DMS153 (cell line): Measurements from ENCODE around the gene FLT1.

Experiments used
- DNase-seq: peaks from one replicate; lab custom pipeline; 2025; lab: John Stamatoyannopoulos, UW

FLT1 gene

DNA sequence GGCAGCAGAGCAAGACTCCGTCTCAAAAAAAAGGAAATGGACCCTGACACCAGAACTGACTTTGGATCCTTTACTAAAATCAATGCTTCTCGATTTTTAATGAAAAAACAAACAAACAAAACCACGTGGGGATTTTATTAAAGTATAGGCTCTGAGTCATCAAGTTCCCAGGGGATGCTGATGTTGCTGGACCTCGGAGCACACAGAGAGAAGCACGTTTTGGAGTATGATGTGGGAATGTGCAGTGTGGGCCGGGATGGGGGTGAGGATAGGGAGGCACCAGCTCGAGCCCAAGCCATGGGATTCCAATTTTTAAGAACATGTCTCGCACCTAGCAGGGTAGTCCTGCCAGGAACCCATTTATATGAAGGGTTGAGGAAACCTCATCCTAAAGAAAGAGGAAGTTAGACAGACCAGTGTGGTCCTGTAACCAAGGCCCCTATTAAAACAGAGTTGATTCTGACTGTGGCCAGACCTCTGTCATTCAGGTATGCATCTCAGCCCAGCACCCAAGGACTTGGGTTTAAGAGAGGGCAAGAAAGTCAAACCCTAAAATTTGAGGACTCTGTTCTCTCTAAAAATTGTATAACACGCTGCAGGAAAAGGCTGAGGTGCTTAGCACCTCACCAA is 6.4 kb downstream of the FLT1 start:
- DNase-seq: no peak

DNA sequence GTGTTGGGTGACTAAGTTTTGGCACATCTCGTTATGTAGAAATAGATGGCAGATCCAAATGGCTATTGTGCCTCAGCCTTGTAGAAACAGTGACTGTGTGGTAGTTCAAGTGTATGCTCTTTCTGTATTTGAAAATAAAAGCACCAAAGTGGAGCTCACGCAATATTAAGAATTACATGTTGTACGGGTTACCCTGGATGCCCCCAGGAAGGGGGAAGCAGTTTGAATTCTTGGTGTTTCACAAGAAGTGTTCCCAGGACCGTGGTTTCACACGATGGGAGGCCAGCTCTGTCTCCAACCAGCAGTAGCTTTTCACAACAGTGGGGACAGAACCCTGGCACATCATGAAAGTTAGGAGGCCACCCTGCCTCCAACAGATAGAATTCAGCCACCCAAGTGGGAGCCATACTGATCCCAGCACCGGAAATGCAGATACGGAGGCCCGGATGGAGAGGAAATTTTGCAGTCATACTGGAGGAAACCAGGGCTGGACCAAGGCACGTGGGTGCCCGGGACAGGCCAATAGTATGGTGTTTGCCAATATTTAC is 8.9 kb downstream of the FLT1 start:
- no peak for DNase-seq

DNA sequence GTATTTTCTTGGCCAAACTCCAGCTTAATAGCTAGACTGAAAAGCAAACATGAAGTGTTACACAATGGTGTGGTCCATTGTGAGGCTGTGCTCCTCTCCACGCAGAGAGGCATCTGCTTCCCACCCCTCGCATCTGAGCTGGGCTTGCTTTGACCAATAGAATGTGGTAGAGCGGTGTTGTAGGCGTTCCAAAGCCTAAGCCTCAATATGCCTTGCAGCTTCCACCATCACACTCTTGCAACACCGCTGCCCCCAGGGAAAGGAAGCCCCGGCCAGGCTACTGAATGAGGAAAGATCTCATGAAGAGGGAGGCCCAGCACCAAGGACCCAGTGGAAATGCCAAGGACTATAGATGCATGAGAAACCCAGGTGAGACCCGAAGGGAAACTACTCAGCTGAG is 9.4 kb downstream of the FLT1 start:
- DNase-seq: no peak

DNA sequence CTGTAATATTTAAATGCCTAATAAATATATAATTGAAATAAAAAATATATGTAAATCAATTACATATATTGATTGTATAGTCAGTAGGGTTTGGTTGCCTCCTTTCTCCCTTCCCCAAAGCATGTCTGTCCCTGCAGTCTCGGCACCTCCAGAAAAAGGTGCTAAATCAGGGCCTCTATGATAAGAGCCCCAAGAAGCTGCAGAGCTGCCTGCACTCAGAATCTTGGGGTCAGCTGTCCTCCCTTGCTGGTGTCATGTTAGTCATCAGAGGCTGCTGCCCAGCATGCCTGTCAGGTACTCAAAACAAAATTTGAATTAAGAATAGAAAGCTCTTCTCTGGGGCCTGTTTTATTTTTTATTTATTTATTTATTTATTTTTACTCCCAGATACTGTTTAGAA is 9.8 kb downstream of the FLT1 start:
- DNase-seq: no peak

DNA sequence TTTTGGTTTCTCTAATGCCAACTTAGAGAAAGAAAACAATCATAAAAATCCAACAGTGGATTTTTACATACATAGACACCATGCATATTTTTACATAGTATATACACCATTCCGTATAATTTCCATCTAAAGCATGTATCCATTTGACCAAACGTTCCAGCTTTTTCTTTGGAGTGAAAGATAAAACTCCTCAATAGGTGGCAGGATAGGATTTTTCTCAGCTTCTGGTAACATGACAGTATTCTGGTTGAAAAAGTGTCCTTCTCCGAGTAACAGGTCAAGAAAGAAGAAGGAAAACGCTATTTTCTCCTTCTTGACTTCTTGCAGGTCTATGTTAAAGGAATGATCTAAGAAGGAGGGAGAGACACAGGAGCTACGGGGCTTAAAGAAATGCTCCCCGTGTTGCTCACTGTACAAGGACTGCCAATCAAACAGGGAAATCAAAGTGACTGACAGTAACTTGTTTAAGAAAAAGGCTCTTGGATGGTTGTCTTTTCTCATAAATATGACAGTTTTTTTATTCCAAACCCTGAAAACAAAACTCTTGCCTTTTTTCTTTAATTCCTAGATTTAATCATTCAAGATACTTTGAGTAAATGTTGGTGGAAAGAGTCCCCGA is 11.5 kb downstream of the FLT1 start:
- DNase-seq: no peak

DNA sequence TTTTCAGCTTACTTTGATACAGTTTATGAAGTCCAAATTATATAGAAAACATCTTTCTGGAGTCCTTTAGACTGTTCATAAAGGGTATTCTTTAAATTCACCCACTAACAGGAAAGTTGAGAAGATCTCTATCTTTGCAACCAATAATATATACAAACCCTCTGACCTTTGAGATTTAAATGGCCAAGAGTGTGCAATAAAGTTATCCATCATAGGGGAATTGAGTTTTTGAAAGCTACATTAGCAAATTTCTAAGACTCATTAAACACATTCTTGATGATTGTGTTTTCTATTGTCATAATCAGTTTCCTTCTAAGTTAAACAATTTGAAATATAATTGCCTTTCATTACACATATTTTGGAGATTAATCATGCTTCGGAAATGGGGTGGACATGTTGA is 15.9 kb downstream of the FLT1 start:
- no peak for DNase-seq

DNA sequence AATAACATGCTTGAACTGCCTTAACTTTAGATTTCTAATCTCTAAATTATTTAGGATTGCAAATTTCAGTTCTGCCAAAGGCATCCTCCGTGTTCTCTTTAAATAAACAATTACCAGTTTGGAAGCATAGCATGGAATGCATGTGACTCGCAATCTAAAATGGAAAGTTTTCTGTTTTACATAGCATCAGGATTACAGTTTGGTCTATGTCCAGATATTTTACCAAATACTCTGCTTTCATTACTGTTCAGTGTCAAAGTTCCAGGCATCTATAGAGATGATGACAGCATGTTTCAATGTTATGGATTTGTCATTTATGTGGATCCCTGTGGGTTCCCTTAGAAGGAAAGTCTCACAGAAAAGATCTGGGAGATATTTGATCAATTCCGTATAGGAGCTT is 16.8 kb downstream of the FLT1 start:
- DNase-seq: no peak

DNA sequence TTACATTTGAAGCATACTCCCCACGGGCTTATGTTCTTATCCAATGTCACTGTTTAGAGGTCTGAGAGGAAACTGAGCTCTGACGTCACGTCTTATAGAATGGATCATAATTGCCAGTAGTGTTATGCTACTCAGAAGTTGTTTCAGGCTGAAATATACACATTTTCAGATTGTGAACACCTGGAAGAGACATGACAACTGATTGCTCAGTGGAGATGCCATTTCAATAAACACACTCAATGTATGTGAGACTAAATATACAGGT is 17.3 kb downstream of the FLT1 start:
- DNase-seq: no peak

DNA sequence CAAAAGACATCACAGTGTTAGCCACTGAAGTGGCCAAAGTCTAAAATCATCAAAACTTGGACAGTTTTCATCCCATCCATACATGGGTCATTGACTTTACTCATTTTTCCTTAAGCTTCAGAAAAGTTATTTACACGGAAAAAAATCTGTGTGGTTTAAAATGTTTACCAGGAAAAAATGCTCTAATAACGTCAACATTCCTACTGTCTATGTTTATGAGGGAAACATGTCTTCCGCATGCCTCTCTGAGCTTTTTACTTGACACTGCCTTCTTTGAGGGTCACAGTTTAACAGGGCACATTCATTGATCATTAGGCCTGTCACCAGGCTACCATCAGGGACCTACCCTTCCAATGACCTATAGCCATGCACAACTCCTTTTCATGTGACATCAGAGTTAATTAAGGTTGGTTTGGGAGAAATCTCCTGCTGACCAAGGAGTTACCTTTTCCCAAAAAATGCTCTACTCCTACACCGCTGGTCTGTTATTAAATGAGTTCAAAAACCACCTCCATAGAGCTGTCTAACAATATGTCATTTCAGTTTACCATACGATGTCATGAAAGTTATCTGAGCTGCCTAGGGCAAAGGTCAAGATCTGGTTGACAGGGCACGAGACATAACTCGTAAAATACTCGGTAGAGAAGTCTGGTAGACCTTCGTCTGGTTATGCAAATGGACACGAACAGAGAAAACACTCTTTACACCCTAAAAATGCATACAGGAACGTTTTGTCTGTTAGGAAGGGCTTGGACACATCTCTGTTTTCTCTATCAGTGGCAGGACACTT is 17.8 kb downstream of the FLT1 start:
- no peak for DNase-seq

DNA sequence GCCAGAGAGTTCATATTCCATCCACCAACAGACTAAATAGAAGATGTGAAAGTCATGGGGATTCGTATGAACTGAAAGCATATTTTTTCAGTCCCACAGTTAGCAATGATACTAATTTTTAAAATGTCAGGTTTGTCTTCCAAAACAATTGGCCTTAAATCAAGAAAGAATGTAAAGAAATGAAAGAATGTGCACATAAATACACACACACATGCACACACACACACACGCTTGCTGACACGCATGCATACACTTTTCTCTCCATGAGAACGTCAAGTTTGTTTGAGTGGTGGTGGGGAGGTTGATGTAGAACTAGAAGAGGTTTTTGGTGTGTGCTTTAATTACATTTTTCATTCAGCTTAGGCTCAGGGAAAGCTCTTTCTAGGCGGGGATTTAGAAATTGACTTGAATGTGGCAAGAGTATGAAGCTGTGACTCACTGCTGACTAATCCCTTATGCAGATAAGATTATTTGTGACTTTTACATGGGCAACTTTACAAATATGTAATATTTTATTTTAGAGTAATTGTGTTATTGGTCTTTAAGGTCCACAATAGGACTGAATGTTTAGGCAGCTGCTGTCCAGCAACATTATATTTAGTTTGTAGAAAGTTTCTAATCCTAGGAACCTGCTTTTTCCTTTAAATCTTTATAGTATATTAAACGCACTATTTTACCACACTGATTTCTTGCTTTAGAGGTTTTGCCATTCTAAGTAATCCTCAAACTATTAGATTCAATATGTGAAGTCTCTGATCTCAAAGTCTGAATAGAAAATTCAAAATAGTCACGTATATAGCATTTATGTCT is 18.8 kb downstream of the FLT1 start:
- no peak for DNase-seq

DNA sequence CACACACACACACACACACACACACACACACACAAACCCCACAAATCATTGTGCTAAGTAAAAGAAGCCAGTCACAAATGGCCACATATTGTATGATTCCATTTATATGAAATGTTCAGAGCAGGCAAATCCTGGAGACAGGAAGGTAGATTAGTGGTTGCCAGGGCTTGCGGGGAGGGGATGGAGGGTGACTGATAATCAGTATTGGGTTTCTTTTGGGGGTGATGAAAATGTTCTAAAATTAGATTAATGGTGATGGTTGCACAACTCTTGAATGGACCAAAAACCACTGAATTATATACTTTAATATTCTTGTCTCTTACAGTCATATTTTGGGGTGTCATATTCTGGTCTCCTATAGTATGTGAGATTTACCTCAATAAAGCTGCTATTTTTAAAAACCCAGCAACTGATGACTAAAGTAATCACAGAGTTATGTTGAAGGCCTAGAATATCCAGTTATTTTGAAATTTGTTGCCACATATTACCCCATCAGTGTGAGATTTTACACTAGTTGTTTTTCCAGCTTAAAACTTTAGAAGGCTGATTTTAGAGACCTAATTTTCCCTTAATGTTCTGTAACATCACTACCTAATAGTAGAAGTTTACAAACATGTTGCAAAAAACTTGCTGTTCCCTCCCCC is 20.3 kb downstream of the FLT1 start:
- DNase-seq: no peak

DNA sequence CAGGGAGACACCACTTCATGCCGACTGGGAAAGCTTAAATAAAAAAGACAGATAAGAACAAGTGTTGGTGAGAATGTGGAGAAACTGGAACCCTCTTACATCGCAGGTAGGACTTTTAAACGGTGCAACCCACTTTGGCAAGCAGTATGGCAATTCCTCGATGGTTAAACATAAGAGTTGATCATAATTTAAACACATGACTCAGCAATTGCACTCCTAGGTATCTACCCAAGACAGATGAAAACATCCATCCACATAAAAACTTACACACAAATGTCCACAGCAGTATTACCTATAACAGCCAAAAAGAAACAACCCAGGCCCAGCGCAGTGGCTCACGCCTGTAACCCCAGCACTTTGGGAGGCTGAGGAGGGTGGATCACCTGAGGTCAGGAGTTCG is 21.9 kb downstream of the FLT1 start:
- no peak for DNase-seq

DNA sequence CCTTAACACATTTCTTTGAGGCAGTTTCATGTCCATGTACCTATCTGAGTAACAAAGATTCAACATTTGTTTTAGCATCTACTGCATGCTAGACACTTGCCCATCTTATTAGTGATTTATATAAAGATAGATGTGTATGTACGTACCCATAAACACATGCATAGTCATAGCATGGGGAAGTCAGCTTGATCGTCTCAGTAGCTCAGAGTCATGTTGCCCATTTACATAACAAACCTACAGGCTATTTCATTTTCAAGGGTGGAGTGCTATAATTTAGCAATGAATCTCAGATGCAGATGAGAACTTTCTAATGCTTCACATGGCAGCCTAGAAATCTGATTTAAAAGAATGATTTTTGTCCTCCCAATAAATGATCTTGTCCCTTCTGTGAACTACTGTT is 23.5 kb downstream of the FLT1 start:
- no peak for DNase-seq

DNA sequence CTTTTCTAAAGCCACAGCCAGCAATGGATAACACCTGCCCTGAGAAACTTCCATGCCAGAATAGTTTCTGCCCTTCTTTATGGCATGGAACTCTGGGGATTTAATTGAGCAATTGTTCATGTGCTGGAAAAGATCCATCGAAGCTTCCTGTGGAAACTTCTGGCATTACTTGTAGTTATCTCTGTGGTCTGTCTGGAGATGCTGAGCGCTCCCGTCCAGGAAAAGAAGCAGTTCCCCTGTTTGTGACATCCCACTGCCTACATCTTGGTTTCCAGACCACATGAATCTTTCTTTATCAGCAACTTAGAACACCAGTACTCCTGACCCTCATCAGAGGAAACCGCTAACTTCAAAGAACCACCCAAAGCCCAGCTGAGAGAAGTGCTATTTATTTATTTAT is 24.6 kb downstream of the FLT1 start:
- DNase-seq: no peak

DNA sequence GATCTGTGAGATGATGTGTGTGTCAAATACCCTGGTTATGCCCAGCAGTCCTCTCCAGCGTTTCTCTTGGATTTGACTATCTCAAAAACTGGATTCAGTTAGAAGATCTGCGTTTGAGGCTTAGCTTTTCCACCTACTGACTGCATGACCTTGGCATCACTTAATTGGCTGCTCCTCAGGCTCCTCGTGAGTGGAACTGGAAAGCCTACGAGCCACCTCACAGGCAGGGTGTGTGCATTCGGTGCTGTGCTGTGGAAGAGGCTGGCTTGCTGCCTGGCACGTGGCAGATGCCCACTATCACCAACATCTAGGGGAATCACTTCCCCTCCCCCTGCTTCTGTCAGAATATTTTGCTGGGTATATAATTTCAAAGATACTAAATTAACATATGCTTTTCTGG is 25.6 kb downstream of the FLT1 start:
- DNase-seq: no peak

DNA sequence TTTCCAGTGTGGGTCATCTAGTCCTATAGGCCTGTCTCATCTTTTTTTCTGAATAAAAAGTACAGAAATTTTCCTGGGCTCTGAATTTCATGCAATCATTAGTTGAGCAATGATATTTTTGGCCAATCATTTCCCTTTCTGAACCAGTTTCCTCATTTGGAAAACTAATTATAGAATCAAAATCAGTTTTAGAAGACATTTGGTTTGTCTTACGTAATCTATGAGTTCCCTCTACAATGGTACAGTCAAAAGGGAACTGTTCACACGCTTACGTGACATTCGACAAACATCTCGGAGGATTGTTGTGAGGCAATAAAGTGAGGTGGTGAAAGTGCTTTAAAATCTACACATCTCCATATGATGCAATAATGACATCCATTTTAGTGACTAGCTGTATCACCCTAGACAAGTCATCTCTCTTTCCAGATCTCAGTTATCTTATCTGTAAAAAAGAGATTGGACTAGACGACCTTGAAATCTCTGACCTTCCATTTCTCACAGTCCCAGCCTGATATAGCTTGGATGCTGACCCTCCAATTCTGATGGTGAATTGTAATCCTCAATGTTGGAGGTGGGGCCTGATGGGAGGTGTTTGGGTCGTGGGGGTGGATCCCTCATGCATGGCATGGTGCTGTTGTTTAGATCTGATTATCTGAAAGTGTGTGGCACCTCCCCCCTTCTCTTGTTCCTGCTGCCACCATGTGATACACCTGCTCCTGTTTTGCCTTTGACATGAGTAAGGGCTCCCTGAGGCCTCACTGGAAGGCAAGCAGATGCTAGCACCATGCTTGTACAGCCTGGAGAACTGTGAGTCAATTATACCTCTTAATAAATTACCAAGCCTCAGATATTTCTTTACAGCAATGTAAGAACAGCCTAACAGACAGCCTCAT is 26.7 kb downstream of the FLT1 start:
- DNase-seq: no peak

DNA sequence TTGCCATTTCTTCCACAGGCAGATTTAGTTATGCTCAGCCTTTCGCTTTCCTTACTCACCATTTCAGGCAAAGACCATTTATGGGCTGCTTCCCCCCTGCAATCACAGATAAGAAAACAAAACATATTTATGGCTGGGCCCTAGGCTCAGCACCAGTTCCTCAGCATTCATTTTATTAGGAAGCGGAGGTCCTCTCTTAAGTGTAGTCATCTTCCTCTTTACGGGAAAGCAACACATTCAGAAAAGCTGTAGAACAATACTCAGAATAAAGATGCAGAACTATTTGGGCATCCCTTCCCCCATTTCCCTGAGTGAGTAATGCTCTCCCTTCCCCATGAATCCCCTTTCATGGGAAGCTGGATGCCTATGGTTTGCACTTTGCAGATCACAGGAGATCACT is 27.9 kb downstream of the FLT1 start:
- DNase-seq: no peak

DNA sequence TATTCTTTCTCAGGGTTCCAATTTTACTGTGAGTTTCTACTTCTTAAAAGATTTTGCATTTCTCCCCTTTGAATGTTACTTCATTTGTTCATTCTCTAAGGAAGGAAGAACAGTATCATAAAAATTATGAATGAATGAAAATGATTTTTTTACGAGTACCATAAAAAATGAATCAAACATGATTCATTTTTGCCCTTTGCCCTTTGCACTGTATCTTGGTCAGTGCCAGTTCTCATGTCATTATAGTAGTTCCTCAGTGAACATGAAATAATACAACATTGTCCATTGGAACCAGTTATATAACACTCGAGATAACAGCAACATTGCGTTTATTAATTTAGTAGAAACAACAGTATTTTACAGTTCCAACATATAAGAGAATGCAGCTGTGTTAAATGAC is 28.8 kb downstream of the FLT1 start:
- DNase-seq: no peak

DNA sequence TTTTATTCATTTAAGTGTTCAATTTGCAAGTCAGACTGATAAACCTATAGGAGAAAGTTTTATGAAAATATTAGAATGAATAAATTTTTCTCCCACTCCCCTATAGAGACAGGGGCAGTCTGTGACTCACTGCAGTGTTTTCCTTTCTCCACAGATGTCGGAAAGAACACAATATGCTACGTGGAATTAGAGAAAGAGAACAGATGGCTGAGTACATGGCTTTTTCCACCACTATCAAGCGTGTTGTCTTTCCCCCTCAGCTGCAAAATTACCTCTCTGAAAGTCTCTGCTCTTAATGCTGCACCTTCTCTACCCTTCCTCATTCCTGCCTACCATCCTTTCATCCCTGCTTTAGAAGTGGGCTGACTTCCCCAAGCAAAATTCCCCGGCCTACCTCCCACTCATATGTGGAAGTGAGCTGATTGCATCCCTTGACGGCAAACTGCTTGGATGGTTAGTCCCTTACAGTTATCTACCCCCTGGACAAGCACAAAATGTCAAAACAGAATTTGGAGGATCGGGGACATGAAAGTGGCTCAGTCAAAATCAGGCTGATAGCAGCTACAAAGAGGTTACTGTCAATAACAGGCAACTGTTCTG is 30.0 kb downstream of the FLT1 start:
- DNase-seq: no peak

DNA sequence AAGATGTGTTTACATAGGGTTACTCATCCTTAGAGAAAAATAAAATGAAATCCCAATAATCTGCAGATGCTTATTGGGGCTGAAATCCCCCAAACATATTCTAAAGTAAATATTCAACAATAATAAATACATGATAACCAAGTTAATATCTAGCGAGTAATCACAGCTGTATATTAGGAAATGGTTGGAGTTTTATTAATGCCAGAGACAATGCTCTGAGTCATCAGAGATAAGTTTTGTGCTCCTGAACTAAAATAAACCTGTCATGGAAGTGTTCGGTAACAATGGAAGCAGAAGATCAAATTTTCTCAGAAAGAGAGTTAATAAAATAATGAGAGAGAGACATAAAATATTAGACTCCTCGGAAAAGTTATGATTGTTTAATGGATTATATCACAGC is 31.4 kb downstream of the FLT1 start:
- DNase-seq: no peak

DNA sequence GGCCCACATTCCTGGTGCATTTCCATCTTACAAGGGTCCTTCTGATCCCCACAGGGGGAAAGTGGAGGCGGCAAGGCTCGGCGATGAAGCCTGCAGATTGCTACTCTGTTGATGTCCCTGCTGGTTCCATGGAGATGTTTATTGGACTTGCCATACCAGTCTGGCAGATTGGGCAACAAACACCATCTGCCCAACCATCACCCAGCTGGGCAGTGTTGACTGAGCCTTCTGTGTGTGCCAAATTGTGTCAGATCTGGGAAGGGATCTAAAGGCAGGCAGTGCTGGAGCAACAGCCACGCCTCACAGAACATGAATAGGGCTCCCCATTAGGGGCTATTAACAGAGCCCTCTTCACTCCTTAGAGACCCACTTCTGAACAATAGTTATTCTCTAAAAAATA is 35.0 kb downstream of the FLT1 start:
- DNase-seq: no peak
